Measurements from ENCODE around the gene STAU1. TPM values are rescaled to one million over a fixed set of nuclear protein-coding genes. Genes with fewer than 3 reads are reported as not detected.

Gene STAU1
- total RNA-seq, 1 donor from 2014 or later = 79.7 TPM

GRCh38 chr20:49160057-49160929, 27.8 kb downstream of the STAU1 start:
- TF ChIP-seq CTCF (IDR thresholded peaks at IDR 0.05; ENCODE audit: partially characterized antibody, unreplicated experiment) = no peak
- Mint-ChIP-seq H3K27ac (ENCODE audit: unreplicated experiment) (no peak overlapping the region), H3K27me3 (ENCODE audit: unreplicated experiment) (no peaks in the 10 kb centered on the region), H3K9me3 (ENCODE audit: unreplicated experiment) (peaks cover 1% of the 10 kb centered on the region), H3K4me1 (ENCODE audit: low read depth, unreplicated experiment) (no peaks in the 10 kb centered on the region), H3K4me3 (ENCODE audit: unreplicated experiment) (no peak overlapping the region), H3K36me3 (ENCODE audit: unreplicated experiment) (no peaks in the 10 kb centered on the region)
- DNase-seq = no peak

- Mint-ChIP-seq H3K36me3 (ENCODE audit: unreplicated experiment) (no peaks in the 10 kb centered on the region), H3K4me1 (ENCODE audit: low read depth, unreplicated experiment) (no peaks in the 10 kb centered on the region), H3K27ac (ENCODE audit: unreplicated experiment) (no peak overlapping the region), H3K4me3 (ENCODE audit: unreplicated experiment) (no peak overlapping the region), H3K27me3 (ENCODE audit: unreplicated experiment) (peaks cover 3% of the 10 kb centered on the region), H3K9me3 (ENCODE audit: unreplicated experiment) (no peaks in the 10 kb centered on the region)
- TF ChIP-seq CTCF (IDR thresholded peaks at IDR 0.05; ENCODE audit: partially characterized antibody, unreplicated experiment) = no peak
- no peak for DNase-seq
Measured at GRCh38 chr20:49157146-49157545, 31.0 kb downstream of the STAU1 start.

DNA sequence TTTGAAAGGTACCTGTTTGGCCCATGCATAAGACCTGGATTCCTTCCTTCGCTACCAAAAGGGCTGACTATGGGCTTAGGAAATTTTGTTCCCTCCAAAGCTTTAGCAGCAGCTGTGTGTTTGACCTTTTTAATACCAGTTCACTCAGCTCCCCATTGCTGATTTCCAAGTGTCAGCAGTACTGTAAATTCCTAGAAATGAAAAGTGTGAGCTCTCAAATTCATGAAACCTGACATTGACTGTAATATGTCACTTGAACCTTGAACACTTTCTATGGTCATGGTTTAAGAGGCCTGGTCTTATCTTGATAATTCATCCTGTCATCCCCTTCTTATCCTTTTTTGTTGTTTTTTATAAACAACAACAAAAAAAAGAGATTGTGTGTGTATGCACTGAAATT, 31.7 kb downstream of the STAU1 start:
- no peak for TF ChIP-seq CTCF (IDR thresholded peaks at IDR 0.05; ENCODE audit: partially characterized antibody, unreplicated experiment)
- no peaks in the 10 kb centered on the region for H3K36me3 Mint-ChIP-seq (ENCODE audit: unreplicated experiment)
- H3K9me3 Mint-ChIP-seq (ENCODE audit: unreplicated experiment) = no peaks in the 10 kb centered on the region
- no peak overlapping the region for H3K4me3 Mint-ChIP-seq (ENCODE audit: unreplicated experiment)
- DNase-seq = no peak
- H3K4me1 Mint-ChIP-seq (ENCODE audit: low read depth, unreplicated experiment) = no peaks in the 10 kb centered on the region
- no peak overlapping the region for H3K27ac Mint-ChIP-seq (ENCODE audit: unreplicated experiment)
- H3K27me3 Mint-ChIP-seq (ENCODE audit: unreplicated experiment) = peaks cover 3% of the 10 kb centered on the region

DNA sequence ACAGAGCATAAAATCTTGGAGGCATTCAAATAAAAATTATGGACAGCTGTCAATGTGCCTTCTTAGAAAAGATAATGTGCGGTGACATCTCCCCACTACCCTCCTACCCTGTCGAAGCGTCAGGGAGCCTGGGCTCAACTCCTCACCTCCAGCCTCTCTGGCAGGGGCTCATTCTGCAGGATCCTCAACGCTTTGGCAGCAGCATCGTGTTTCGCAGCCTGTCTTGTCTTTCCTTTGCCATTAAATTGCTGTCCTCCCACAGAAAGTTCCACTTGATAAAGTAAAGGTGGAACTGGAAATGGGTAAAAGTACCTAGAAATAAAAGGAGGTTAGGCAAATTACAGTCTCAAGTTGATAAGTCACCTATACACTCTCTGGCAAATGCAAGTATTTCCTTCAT, 36.7 kb downstream of the STAU1 start:
- H3K27me3 Mint-ChIP-seq (ENCODE audit: unreplicated experiment) = peaks cover 3% of the 10 kb centered on the region
- no peak overlapping the region for H3K27ac Mint-ChIP-seq (ENCODE audit: unreplicated experiment)
- H3K4me3 Mint-ChIP-seq (ENCODE audit: unreplicated experiment) = no peak overlapping the region
- TF ChIP-seq CTCF (IDR thresholded peaks at IDR 0.05; ENCODE audit: partially characterized antibody, unreplicated experiment) = no peak
- DNase-seq = no peak
- H3K4me1 Mint-ChIP-seq (ENCODE audit: low read depth, unreplicated experiment) = no peaks in the 10 kb centered on the region
- H3K9me3 Mint-ChIP-seq (ENCODE audit: unreplicated experiment) = no peaks in the 10 kb centered on the region
- H3K36me3 Mint-ChIP-seq (ENCODE audit: unreplicated experiment) = no peaks in the 10 kb centered on the region

GRCh38 chr20:49149281-49150045, 38.7 kb downstream of the STAU1 start:
- TF ChIP-seq CTCF (IDR thresholded peaks at IDR 0.05; ENCODE audit: partially characterized antibody, unreplicated experiment) = no peak

More at GRCh38 chr20:49149281-49150045, 38.7 kb downstream of the STAU1 start:
- Mint-ChIP-seq H3K4me1 (ENCODE audit: low read depth, unreplicated experiment) (no peaks in the 10 kb centered on the region), H3K4me3 (ENCODE audit: unreplicated experiment) (no peak overlapping the region), H3K27ac (ENCODE audit: unreplicated experiment) (no peak overlapping the region), H3K27me3 (ENCODE audit: unreplicated experiment) (no peaks in the 10 kb centered on the region), H3K9me3 (ENCODE audit: unreplicated experiment) (no peaks in the 10 kb centered on the region), H3K36me3 (ENCODE audit: unreplicated experiment) (no peaks in the 10 kb centered on the region)
- no peak for DNase-seq

All from glutamatergic neuron (in vitro differentiated cells).